Measurements from ENCODE around the gene MRPS6.
A peak's percentile ranks its signal among the peaks of the same experiment; 100 is the strongest.

Gene MRPS6

GRCh38 chr21:34131586-34131985, 58.2 kb downstream of the MRPS6 start:
- H3K27ac ChIP-seq (ENCODE audit: poor library complexity, severe bottlenecking), result no peak overlapping the region
- TF ChIP-seq CTCF (IDR thresholded peaks at IDR 0.05; ENCODE audit: poor library complexity, severe bottlenecking), result no peak
- ATAC-seq (ENCODE audit: low read depth), result no peak
- H3K9me3 ChIP-seq (ENCODE audit: severe bottlenecking), result no peaks in the 10 kb centered on the region
- no peaks in the 10 kb centered on the region for H3K27me3 ChIP-seq (ENCODE audit: insufficient read depth, poor library complexity, severe bottlenecking)
- no peak for DNase-seq (ENCODE audit: low spot score)
- peaks cover 12% of the 10 kb centered on the region for H3K4me1 ChIP-seq (ENCODE audit: insufficient read depth, poor library complexity, severe bottlenecking)
- no peak overlapping the region for H3K4me3 ChIP-seq (ENCODE audit: severe bottlenecking)
- H3K36me3 ChIP-seq (ENCODE audit: low read depth), result peaks cover 10% of the 10 kb centered on the region

DNA sequence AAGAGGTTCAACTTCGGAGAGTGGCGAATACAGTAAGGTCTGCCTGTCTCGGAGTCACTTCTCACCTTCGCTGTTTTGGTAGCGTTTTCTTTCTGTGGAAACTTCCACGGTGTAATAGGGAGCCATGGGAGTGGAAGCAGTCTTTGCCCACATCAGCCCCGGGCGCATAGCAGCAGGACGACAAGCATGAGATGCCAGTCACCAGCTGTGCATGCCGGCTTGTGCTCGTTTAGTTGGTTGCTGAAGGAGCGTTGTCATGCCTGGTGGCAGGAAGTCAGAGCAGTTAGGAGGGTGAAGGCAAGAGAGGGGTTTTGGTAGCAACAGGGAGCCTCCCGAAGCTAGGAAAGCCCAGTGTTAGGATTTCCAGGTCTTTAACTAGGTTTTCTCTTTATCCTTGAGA, 58.8 kb downstream of the MRPS6 start:
- no peaks in the 10 kb centered on the region for H3K9me3 ChIP-seq (ENCODE audit: severe bottlenecking)
- H3K4me3 ChIP-seq (ENCODE audit: severe bottlenecking), result no peak overlapping the region
- ATAC-seq (ENCODE audit: low read depth) (no peak), DNase-seq (ENCODE audit: low spot score) (no peak)
- H3K36me3 ChIP-seq (ENCODE audit: low read depth), result peaks cover 9% of the 10 kb centered on the region
- no peak for TF ChIP-seq CTCF (IDR thresholded peaks at IDR 0.05; ENCODE audit: poor library complexity, severe bottlenecking)
- H3K27ac ChIP-seq (ENCODE audit: poor library complexity, severe bottlenecking), result no peak overlapping the region
- H3K27me3 ChIP-seq (ENCODE audit: insufficient read depth, poor library complexity, severe bottlenecking), result no peaks in the 10 kb centered on the region
- H3K4me1 ChIP-seq (ENCODE audit: insufficient read depth, poor library complexity, severe bottlenecking), result peaks cover 7% of the 10 kb centered on the region

GRCh38 chr21:34132926-34133325, 59.5 kb downstream of the MRPS6 start:
- H3K9me3 ChIP-seq (ENCODE audit: severe bottlenecking), result no peaks in the 10 kb centered on the region
- H3K27ac ChIP-seq (ENCODE audit: poor library complexity, severe bottlenecking), result no peak overlapping the region
- no peak for TF ChIP-seq CTCF (IDR thresholded peaks at IDR 0.05; ENCODE audit: poor library complexity, severe bottlenecking)
- peaks cover 11% of the 10 kb centered on the region for H3K36me3 ChIP-seq (ENCODE audit: low read depth)
- ATAC-seq (ENCODE audit: low read depth), result no peak
- peaks cover 7% of the 10 kb centered on the region for H3K4me1 ChIP-seq (ENCODE audit: insufficient read depth, poor library complexity, severe bottlenecking)
- DNase-seq (ENCODE audit: low spot score), result no peak
- H3K4me3 ChIP-seq (ENCODE audit: severe bottlenecking), result no peak overlapping the region
- no peaks in the 10 kb centered on the region for H3K27me3 ChIP-seq (ENCODE audit: insufficient read depth, poor library complexity, severe bottlenecking)

DNA sequence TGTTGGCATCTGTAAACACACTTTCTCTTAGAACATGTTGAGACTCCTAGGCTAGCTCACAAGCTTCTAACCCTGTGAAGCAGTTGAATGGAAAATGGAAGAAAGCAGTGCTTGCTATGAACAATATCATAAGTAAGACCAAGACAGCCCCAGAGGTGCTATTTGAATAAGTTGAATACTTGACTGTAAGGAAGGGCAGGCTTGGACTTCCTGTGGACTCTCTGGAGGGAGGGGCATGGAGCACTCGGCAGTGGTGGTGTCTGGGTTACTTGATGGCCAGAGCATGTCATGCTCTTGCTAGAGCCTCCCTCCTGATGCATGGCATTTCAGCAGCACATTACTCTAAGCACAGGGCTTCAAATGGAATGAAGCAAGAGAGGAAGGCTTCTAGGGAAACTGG, 60.0 kb downstream of the MRPS6 start:
- TF ChIP-seq CTCF (IDR thresholded peaks at IDR 0.05; ENCODE audit: poor library complexity, severe bottlenecking), result no peak
- Histone ChIP-seq H3K9me3 (ENCODE audit: severe bottlenecking) (no peaks in the 10 kb centered on the region), H3K4me3 (ENCODE audit: severe bottlenecking) (no peak overlapping the region), H3K27me3 (ENCODE audit: insufficient read depth, poor library complexity, severe bottlenecking) (no peaks in the 10 kb centered on the region), H3K4me1 (ENCODE audit: insufficient read depth, poor library complexity, severe bottlenecking) (peaks cover 7% of the 10 kb centered on the region), H3K36me3 (ENCODE audit: low read depth) (peaks cover 11% of the 10 kb centered on the region), H3K27ac (ENCODE audit: poor library complexity, severe bottlenecking) (no peak overlapping the region)
- ATAC-seq (ENCODE audit: low read depth) (no peak), DNase-seq (ENCODE audit: low spot score) (no peak)

GRCh38 chr21:34133802-34134201, 60.4 kb downstream of the MRPS6 start:
- H3K4me1 ChIP-seq (ENCODE audit: insufficient read depth, poor library complexity, severe bottlenecking), result peaks cover 7% of the 10 kb centered on the region
- TF ChIP-seq CTCF (IDR thresholded peaks at IDR 0.05; ENCODE audit: poor library complexity, severe bottlenecking), result peak; percentile 6
- no peak overlapping the region for H3K27ac ChIP-seq (ENCODE audit: poor library complexity, severe bottlenecking)
- peaks cover 9% of the 10 kb centered on the region for H3K36me3 ChIP-seq (ENCODE audit: low read depth)
- ATAC-seq (ENCODE audit: low read depth) (no peak), DNase-seq (ENCODE audit: low spot score) (no peak)
- H3K9me3 ChIP-seq (ENCODE audit: severe bottlenecking), result no peaks in the 10 kb centered on the region
- H3K4me3 ChIP-seq (ENCODE audit: severe bottlenecking), result no peak overlapping the region
- H3K27me3 ChIP-seq (ENCODE audit: insufficient read depth, poor library complexity, severe bottlenecking), result no peaks in the 10 kb centered on the region

All from RWPE2 (cell line).